ENCODE measurements around the gene PCGF2.

PCGF2 gene

GRCh38 chr17:38748149-38748891 lies at the start of gene PCGF2:
PCGF2 (minus strand) TSS chr17:38748336; CDS start chr17:38740402, 7,934 bp downstream.
- no peak for DNase-seq (ENCODE audit: low read depth)
- H3K4me3 ChIP-seq (ENCODE audit: low read depth, low read length): no peak within 1 kb of the TSS
- no peak for TF ChIP-seq CTCF (IDR thresholded peaks at IDR 0.05; ENCODE audit: low read depth, low read length)
- no peak for TF ChIP-seq POLR2A (IDR thresholded peaks at IDR 0.05; ENCODE audit: extremely low read depth, insufficient read length)
- TF ChIP-seq MYC (IDR thresholded peaks at IDR 0.05; ENCODE audit: low read depth, low read length): no peak
- no peak for TF ChIP-seq MAX (IDR thresholded peaks at IDR 0.05; ENCODE audit: low read depth, low read length)

GRCh38 chr17:38797828-38798227 lies 49.7 kb upstream of the PCGF2 start:
- peak overlapping the region; percentile 81 for H3K4me3 ChIP-seq (ENCODE audit: low read depth, low read length)
- DNase-seq (ENCODE audit: low read depth): no peak
- TF ChIP-seq POLR2A (IDR thresholded peaks at IDR 0.05; ENCODE audit: extremely low read depth, insufficient read length) (no peak), MYC (IDR thresholded peaks at IDR 0.05; ENCODE audit: low read depth, low read length) (no peak), MAX (IDR thresholded peaks at IDR 0.05; ENCODE audit: low read depth, low read length) (no peak), CTCF (IDR thresholded peaks at IDR 0.05; ENCODE audit: low read depth, low read length) (no peak)

GRCh38 chr17:38797158-38797490 lies 49.0 kb upstream of the PCGF2 start:
- no peak for TF ChIP-seq MYC (IDR thresholded peaks at IDR 0.05; ENCODE audit: low read depth, low read length)
- TF ChIP-seq MAX (IDR thresholded peaks at IDR 0.05; ENCODE audit: low read depth, low read length): no peak
- TF ChIP-seq CTCF (IDR thresholded peaks at IDR 0.05; ENCODE audit: low read depth, low read length): no peak
- TF ChIP-seq POLR2A (IDR thresholded peaks at IDR 0.05; ENCODE audit: extremely low read depth, insufficient read length): no peak
- DNase-seq (ENCODE audit: low read depth): peak; percentile 19
- peak overlapping the region; percentile 81 for H3K4me3 ChIP-seq (ENCODE audit: low read depth, low read length)

DNA sequence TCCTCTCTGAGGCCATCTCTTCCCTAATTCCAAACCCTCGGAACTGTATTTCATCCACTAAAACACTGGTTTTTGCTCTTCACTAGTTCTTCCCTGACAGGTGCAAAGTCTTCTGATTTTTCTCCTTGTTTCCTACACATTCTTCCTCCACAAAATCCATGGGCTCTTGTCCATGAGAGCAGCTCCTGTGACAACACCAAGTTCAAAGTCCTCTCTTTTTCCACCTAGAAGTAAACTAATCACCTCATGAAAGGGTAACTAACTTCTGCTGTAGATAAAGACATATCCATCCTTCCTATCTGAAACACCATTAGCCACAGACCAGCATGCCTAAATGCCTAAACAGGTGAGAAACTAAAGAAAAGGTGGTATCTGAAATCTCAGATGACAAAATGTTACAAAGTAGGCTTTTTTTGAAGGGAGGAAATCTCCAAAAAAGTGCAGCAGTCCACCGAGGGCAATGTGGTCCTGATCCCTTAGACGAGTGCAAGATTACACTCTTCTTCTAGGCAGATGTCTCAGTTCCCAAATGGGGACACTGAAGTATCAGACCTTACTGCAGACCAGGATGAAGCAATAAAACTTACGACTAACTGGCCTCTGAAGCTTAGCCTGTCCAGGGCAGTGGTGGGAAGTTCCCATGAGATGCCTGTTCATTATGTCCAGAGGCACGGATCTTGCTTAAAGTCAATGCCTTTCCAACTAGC lies 48.5 kb upstream of the PCGF2 start:
- TF ChIP-seq CTCF (IDR thresholded peaks at IDR 0.05; ENCODE audit: low read depth, low read length) (no peak), MYC (IDR thresholded peaks at IDR 0.05; ENCODE audit: low read depth, low read length) (no peak), MAX (IDR thresholded peaks at IDR 0.05; ENCODE audit: low read depth, low read length) (no peak)
- DNase-seq (ENCODE audit: low read depth): peak; percentile 20
- H3K4me3 ChIP-seq (ENCODE audit: low read depth, low read length): peak overlapping the region; percentile 81

- TF ChIP-seq CTCF (IDR thresholded peaks at IDR 0.05; ENCODE audit: low read depth, low read length) (no peak), MAX (IDR thresholded peaks at IDR 0.05; ENCODE audit: low read depth, low read length) (no peak), POLR2A (IDR thresholded peaks at IDR 0.05; ENCODE audit: extremely low read depth, insufficient read length) (no peak)
- H3K4me3 ChIP-seq (ENCODE audit: low read depth, low read length): no peak overlapping the region
- no peak for DNase-seq (ENCODE audit: low read depth)
Observed at GRCh38 chr17:38794221-38794620, 46.1 kb upstream of the PCGF2 start.
